Esophagus muscularis mucosa (tissue), 4 donors: ENCODE measurements around the gene ANKRD12.

Experiments
- CTCF ChIP-seq, 3 experiments: fragments of 200-600 bp in 2 of 3; fragments of 450-650 bp in 1 of 3; sonication (generic) in 2 of 3; IDR thresholded peaks; one replicate each; pipeline ENCODE4 v1.5.1; 2017 to 2019; ENCODE audit warnings: antibody characterized with exemption in 3 of 3, mild to moderate bottlenecking in 2 of 3, moderate library complexity in 1 of 3
- EP300 ChIP-seq: sonication (generic); formaldehyde crosslinking; IDR thresholded peaks from one replicate; pipeline ENCODE4 v1.6.1; 2017; ENCODE audit warnings: antibody characterized with exemption
- POLR2AphosphoS5 ChIP-seq, 2 donors: sonication (generic); formaldehyde crosslinking; IDR thresholded peaks; one replicate each; pipeline ENCODE4 v1.6.1; 2017; ENCODE audit warnings: antibody characterized with exemption in 2 of 2

- TF ChIP-seq CTCF (IDR thresholded peaks at IDR 0.05): no peak
- TF ChIP-seq POLR2AphosphoS5 (IDR thresholded peaks at IDR 0.05): no peak
- no peak for TF ChIP-seq EP300
Measured at GRCh38 chr18:9113468-9114149, 23.0 kb upstream of the ANKRD12 start.
